Keratinocyte (primary cell): ENCODE results near the gene SEC24B. TPM values are rescaled to one million over a fixed set of nuclear protein-coding genes. Genes with fewer than 3 reads are reported as not detected.

Experiments used
- DNase-seq: peaks from one replicate; pipeline ENCODE4 v3.0.0-alpha.2; 2011; ENCODE audit warnings: low read depth, missing footprints, low spot score
- FAIRE-seq: peaks from 2 replicates; lab custom pipeline; 2011; peaks lifted over from hg19 to GRCh38; lab: Jason Lieb, UNC
- H2AFZ ChIP-seq: 2 replicates; pipeline ENCODE4 v1.6.0; 2012; ENCODE audit warnings: low read length, control low read depth, inconsistent platforms; ENCODE audit not compliant: control insufficient read depth
- H3K27ac ChIP-seq: 2 replicates; pipeline ENCODE4 v1.5.1; 2011; ENCODE audit warnings: low read length; ENCODE audit not compliant: control insufficient read depth, insufficient read depth
- H3K27me3 ChIP-seq: 3 replicates; pipeline ENCODE4 v1.6.0; 2011; ENCODE audit warnings: low read length; ENCODE audit not compliant: control insufficient read depth, insufficient read depth; ENCODE audit errors: extremely low read depth
- H3K36me3 ChIP-seq, 2 experiments: 2 replicates in 1 of 2; 3 replicates in 1 of 2; pipeline ENCODE4 v1.5.1; 2011; ENCODE audit warnings: low read length in 2 of 2, mild to moderate bottlenecking in 1 of 2; ENCODE audit not compliant: control insufficient read depth in 2 of 2, insufficient read depth in 2 of 2; ENCODE audit errors: extremely low read depth in 1 of 2
- H3K4me1 ChIP-seq: 3 replicates; pipeline ENCODE4 v1.5.1; 2011; ENCODE audit warnings: low read length; ENCODE audit not compliant: control insufficient read depth, insufficient read depth; ENCODE audit errors: extremely low read depth
- H3K4me2 ChIP-seq: 3 replicates; pipeline ENCODE4 v1.6.0; 2011; ENCODE audit warnings: low read depth, low read length; ENCODE audit not compliant: control insufficient read depth, insufficient read depth; ENCODE audit errors: extremely low read depth
- H3K4me3 ChIP-seq, 3 experiments: fragments of 200-600 bp in 1 of 3; sonication (generic) in 1 of 3; 2 replicates in 2 of 3; 3 replicates in 1 of 3; pipeline ENCODE4 v1.5.1; 2011 to 2016; ENCODE audit warnings: low read length in 3 of 3, mild to moderate bottlenecking in 3 of 3, control low read depth in 2 of 3, inconsistent platforms in 1 of 3, low read depth in 1 of 3, mixed read lengths in 1 of 3, mixed run types in 1 of 3, moderate library complexity in 1 of 3; ENCODE audit not compliant: control insufficient read depth in 2 of 3, insufficient read depth in 2 of 3; ENCODE audit errors: extremely low read depth in 1 of 3
- H3K79me2 ChIP-seq: 2 replicates; pipeline ENCODE4 v1.6.0; 2012; ENCODE audit warnings: low read length; ENCODE audit not compliant: control insufficient read depth, insufficient read depth
- H3K9ac ChIP-seq: 3 replicates; pipeline ENCODE4 v1.6.0; 2011; ENCODE audit warnings: low read length; ENCODE audit not compliant: control insufficient read depth, insufficient read depth; ENCODE audit errors: extremely low read depth
- H3K9me1 ChIP-seq: 3 replicates; pipeline ENCODE4 v1.6.0; 2011; ENCODE audit warnings: low read length; ENCODE audit not compliant: control insufficient read depth, insufficient read depth; ENCODE audit errors: extremely low read depth
- H3K9me3 ChIP-seq: 2 replicates; pipeline ENCODE4 v1.5.1; 2012; ENCODE audit warnings: low read depth, low read length; ENCODE audit not compliant: control insufficient read depth
- H4K20me1 ChIP-seq: 3 replicates; pipeline ENCODE4 v1.6.0; 2011; ENCODE audit warnings: low read length; ENCODE audit not compliant: control insufficient read depth, insufficient read depth; ENCODE audit errors: extremely low read depth
- EZH2 ChIP-seq: IDR thresholded peaks from one replicate; pipeline ENCODE4 v1.6.1; 2012; ENCODE audit warnings: inconsistent platforms, mild to moderate bottlenecking, low read length, moderate library complexity
- dilution Hi-C: fragments of 300-500 bp; cut with MboI; formaldehyde crosslinking; loops from one replicate; pipeline ENCODE4 v1.7.0; 2020; ENCODE audit warnings: low sequenced_read_pairs; ENCODE audit not compliant: extremely low pct_ligation_motif_present
- polyA plus RNA-seq, 5 experiments: library from polyadenylated mRNA; depleted of rRNA in 3 of 5; stranded (reverse) in 3 of 5; stranded (forward) in 1 of 5; unstranded in 1 of 5; fragments of >200 nt; gene quantifications; 1 replicate in 1 of 5; 2 replicates in 3 of 5; 3 replicates in 1 of 5; pipeline versions ENCODE4 v1.2.1 to v1.2.3, GENCODE V29; 2011 to 2012; ENCODE audit warnings: missing spikeins in 2 of 5, low read depth in 1 of 5, low replicate concordance in 1 of 5
- TF ChIP-seq, protein P1 (sequence below), 3 experiments: IDR thresholded peaks in 1 of 3; conservative IDR thresholded peaks in 1 of 3; optimal IDR thresholded peaks in 1 of 3; 2 replicates in 2 of 3; 3 replicates in 1 of 3; pipeline versions ENCODE3 to v1.5.1; 2011; ENCODE audit warnings: low read length in 3 of 3, mild to moderate bottlenecking in 3 of 3, moderate library complexity in 2 of 3, control low read depth in 1 of 3, inconsistent platforms in 1 of 3; ENCODE audit not compliant: insufficient read depth in 2 of 3; ENCODE audit errors: extremely low read depth in 1 of 3

SEC24B gene
- polyA plus RNA-seq, 1 donor (not counting 4 experiments of a cell fraction or from before 2014, with no cell fraction given): 53.4 TPM

DNA sequence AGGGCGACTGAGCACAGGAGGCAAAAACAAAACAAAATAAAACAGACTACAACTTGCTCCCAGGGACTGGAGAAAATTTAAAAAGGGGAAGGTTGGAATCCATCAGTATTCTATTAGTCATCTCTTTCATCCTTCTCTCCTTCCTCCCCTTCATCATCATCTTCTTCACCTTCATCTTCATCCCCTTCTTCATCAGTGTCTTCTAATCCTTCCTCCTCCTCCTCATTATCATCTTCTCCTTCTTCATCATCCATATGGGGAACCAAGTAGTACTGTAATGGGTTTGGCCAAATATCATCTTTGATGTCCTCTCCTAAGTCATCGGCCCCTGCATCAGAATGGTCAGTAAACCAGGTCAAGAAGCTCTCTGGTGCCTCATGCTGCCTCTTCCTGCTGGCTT lies 119.5 kb downstream of the SEC24B start:
- H3K4me3 ChIP-seq: no peak overlapping the region
- H4K20me1 ChIP-seq: no peaks in the 10 kb centered on the region
- H3K9me1 ChIP-seq: no peaks in the 10 kb centered on the region
- no peak overlapping the region for H3K9ac ChIP-seq
- H3K27ac ChIP-seq: no peak overlapping the region
- peaks cover 0 to 1% of the 10 kb centered on the region in 2 experiments for H3K36me3 ChIP-seq
- no peak overlapping the region for H2AFZ ChIP-seq
- no peak overlapping the region for H3K4me2 ChIP-seq
- no peaks in the 10 kb centered on the region for H3K9me3 ChIP-seq
- no peak for FAIRE-seq
- TF ChIP-seq, protein P1, sequence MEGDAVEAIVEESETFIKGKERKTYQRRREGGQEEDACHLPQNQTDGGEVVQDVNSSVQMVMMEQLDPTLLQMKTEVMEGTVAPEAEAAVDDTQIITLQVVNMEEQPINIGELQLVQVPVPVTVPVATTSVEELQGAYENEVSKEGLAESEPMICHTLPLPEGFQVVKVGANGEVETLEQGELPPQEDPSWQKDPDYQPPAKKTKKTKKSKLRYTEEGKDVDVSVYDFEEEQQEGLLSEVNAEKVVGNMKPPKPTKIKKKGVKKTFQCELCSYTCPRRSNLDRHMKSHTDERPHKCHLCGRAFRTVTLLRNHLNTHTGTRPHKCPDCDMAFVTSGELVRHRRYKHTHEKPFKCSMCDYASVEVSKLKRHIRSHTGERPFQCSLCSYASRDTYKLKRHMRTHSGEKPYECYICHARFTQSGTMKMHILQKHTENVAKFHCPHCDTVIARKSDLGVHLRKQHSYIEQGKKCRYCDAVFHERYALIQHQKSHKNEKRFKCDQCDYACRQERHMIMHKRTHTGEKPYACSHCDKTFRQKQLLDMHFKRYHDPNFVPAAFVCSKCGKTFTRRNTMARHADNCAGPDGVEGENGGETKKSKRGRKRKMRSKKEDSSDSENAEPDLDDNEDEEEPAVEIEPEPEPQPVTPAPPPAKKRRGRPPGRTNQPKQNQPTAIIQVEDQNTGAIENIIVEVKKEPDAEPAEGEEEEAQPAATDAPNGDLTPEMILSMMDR (optimal IDR thresholded peaks at IDR 0.05 in 1 of 3, IDR thresholded peaks at IDR 0.05 in 1 of 3, conservative IDR thresholded peaks at IDR 0.05 in 1 of 3; ENCODE audit: extremely low read depth in 1 of 3, insufficient read depth in 2 of 3, low read length in 3 of 3): no peak
- no peak for TF ChIP-seq EZH2
- dilution Hi-C loops: no loop called here
- H3K27me3 ChIP-seq: no peaks in the 10 kb centered on the region
- H3K4me1 ChIP-seq: peaks cover 11% of the 10 kb centered on the region
- DNase-seq: no peak
- H3K79me2 ChIP-seq: no peaks in the 10 kb centered on the region

DNA sequence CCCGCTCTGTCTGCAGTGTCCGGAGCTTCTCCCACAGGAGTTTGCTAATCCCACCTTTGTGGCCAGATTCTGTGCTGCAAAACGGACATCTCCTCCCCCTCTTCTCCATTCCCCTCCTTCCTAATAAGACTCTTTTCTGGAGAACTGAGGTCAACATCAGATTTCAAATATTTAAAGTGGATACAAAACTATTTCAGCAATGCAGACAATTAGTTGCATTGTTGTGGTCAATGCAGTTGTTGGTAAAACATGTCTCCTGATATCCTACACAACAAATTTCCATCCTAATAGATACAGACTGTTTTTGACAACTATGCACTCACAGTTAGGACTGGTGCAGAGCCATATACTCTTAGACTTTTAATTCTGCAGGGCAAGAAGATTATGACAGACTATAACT lies 121.4 kb downstream of the SEC24B start:
- DNase-seq (no peak), FAIRE-seq (no peak)
- TF ChIP-seq, protein P1 (optimal IDR thresholded peaks at IDR 0.05 in 1 of 3, IDR thresholded peaks at IDR 0.05 in 1 of 3, conservative IDR thresholded peaks at IDR 0.05 in 1 of 3; ENCODE audit: extremely low read depth in 1 of 3, insufficient read depth in 2 of 3, low read length in 3 of 3): no peak
- TF ChIP-seq EZH2: no peak
- Histone ChIP-seq H2AFZ (no peak overlapping the region), H3K9me1 (no peaks in the 10 kb centered on the region), H3K4me2 (no peak overlapping the region), H3K27ac (no peak overlapping the region), H4K20me1 (no peaks in the 10 kb centered on the region), H3K79me2 (no peaks in the 10 kb centered on the region), H3K9ac (no peak overlapping the region), H3K4me3 (no peak overlapping the region), H3K36me3 (peaks cover 0 to 1% of the 10 kb centered on the region in 2 experiments), H3K9me3 (no peaks in the 10 kb centered on the region), H3K27me3 (no peaks in the 10 kb centered on the region), H3K4me1 (peaks cover 4% of the 10 kb centered on the region)
- dilution Hi-C loops: no loop called here
